NB4 (cell line): ENCODE measurements around the gene MXRA7.

ENCODE experiments used
- CTCF ChIP-seq: IDR thresholded peaks from one replicate; pipeline ENCODE4 v1.5.1; 2012; ENCODE audit warnings: low read depth, low read length
- MYC ChIP-seq: IDR thresholded peaks from 2 replicates; pipeline ENCODE4 v1.6.1; 2011; ENCODE audit warnings: low read depth, low read length
- POLR2A ChIP-seq: IDR thresholded peaks from 2 replicates; pipeline ENCODE4 v1.6.1; 2011; ENCODE audit warnings: mild to moderate bottlenecking; ENCODE audit not compliant: insufficient read length; ENCODE audit errors: extremely low read depth

- no peak for TF ChIP-seq POLR2A
- TF ChIP-seq CTCF = no peak
- no peak for TF ChIP-seq MYC
These were observed 69.3 kb downstream of the MXRA7 start for GRCh38 chr17:76641501-76641900.
